ENCODE results near the gene C17orf114.

The C17orf114 gene

GRCh38 chr17:4802228-4802627, at the start of gene C17orf114:
C17orf114 (minus strand) TSS chr17:4802328.
- peaks cover 6% of the 10 kb centered on the region for H3K4me1 Mint-ChIP-seq (ENCODE audit: unreplicated experiment)
- H3K36me3 Mint-ChIP-seq (ENCODE audit: unreplicated experiment) = peaks cover 5% of the 10 kb centered on the region
- no peak for TF ChIP-seq CTCF (IDR thresholded peaks at IDR 0.05)
- no peak for DNase-seq (ENCODE audit: extremely low spot score, unreplicated experiment)
- H3K4me3 Mint-ChIP-seq (ENCODE audit: unreplicated experiment) = no peak within 1 kb of the TSS
- H3K9me3 Mint-ChIP-seq (ENCODE audit: unreplicated experiment) = no peaks in the 10 kb centered on the region
- H3K27me3 Mint-ChIP-seq (ENCODE audit: unreplicated experiment) = no peaks in the 10 kb centered on the region
- no peak within 1 kb of the TSS for H3K27ac Mint-ChIP-seq (ENCODE audit: unreplicated experiment)

- H3K36me3 Mint-ChIP-seq (ENCODE audit: unreplicated experiment) = peaks cover 10% of the 10 kb centered on the region
- H3K9me3 Mint-ChIP-seq (ENCODE audit: unreplicated experiment) = no peaks in the 10 kb centered on the region
- H3K27me3 Mint-ChIP-seq (ENCODE audit: unreplicated experiment) = no peaks in the 10 kb centered on the region
- no peak for TF ChIP-seq CTCF (IDR thresholded peaks at IDR 0.05)
- peak overlapping the region; percentile 74 for H3K27ac Mint-ChIP-seq (ENCODE audit: unreplicated experiment)
- H3K4me3 Mint-ChIP-seq (ENCODE audit: unreplicated experiment) = no peak overlapping the region
- H3K4me1 Mint-ChIP-seq (ENCODE audit: unreplicated experiment) = peaks cover 58% of the 10 kb centered on the region
- no peak for DNase-seq (ENCODE audit: extremely low spot score, unreplicated experiment)
Measured at GRCh38 chr17:4851084-4851483, 49.0 kb upstream of the C17orf114 start.

GRCh38 chr17:4850246-4850645, 48.1 kb upstream of the C17orf114 start:
- H3K27ac Mint-ChIP-seq (ENCODE audit: unreplicated experiment) = peak overlapping the region; percentile 98
- peaks cover 63% of the 10 kb centered on the region for H3K4me1 Mint-ChIP-seq (ENCODE audit: unreplicated experiment)
- H3K9me3 Mint-ChIP-seq (ENCODE audit: unreplicated experiment) = no peaks in the 10 kb centered on the region
- no peak for TF ChIP-seq CTCF (IDR thresholded peaks at IDR 0.05)
- peaks cover 9% of the 10 kb centered on the region for H3K36me3 Mint-ChIP-seq (ENCODE audit: unreplicated experiment)
- no peak overlapping the region for H3K4me3 Mint-ChIP-seq (ENCODE audit: unreplicated experiment)
- H3K27me3 Mint-ChIP-seq (ENCODE audit: unreplicated experiment) = no peaks in the 10 kb centered on the region
- no peak for DNase-seq (ENCODE audit: extremely low spot score, unreplicated experiment)

- no peaks in the 10 kb centered on the region for H3K9me3 Mint-ChIP-seq (ENCODE audit: unreplicated experiment)
- DNase-seq (ENCODE audit: extremely low spot score, unreplicated experiment) = no peak
- H3K27ac Mint-ChIP-seq (ENCODE audit: unreplicated experiment) = peak overlapping the region; percentile 98
- no peaks in the 10 kb centered on the region for H3K27me3 Mint-ChIP-seq (ENCODE audit: unreplicated experiment)
- peak overlapping the region; percentile 51 for H3K4me3 Mint-ChIP-seq (ENCODE audit: unreplicated experiment)
- no peak for TF ChIP-seq CTCF (IDR thresholded peaks at IDR 0.05)
- peaks cover 6% of the 10 kb centered on the region for H3K36me3 Mint-ChIP-seq (ENCODE audit: unreplicated experiment)
- peaks cover 59% of the 10 kb centered on the region for H3K4me1 Mint-ChIP-seq (ENCODE audit: unreplicated experiment)
Measured at GRCh38 chr17:4849011-4849536, 46.9 kb upstream of the C17orf114 start.

GRCh38 chr17:4846635-4847390, 44.7 kb upstream of the C17orf114 start:
- H3K27me3 Mint-ChIP-seq (ENCODE audit: unreplicated experiment) = no peaks in the 10 kb centered on the region
- no peak for DNase-seq (ENCODE audit: extremely low spot score, unreplicated experiment)
- H3K36me3 Mint-ChIP-seq (ENCODE audit: unreplicated experiment) = peaks cover 3% of the 10 kb centered on the region
- H3K27ac Mint-ChIP-seq (ENCODE audit: unreplicated experiment) = peak overlapping the region; percentile 65
- H3K9me3 Mint-ChIP-seq (ENCODE audit: unreplicated experiment) = no peaks in the 10 kb centered on the region
- no peak for TF ChIP-seq CTCF (IDR thresholded peaks at IDR 0.05)
- peaks cover 50% of the 10 kb centered on the region for H3K4me1 Mint-ChIP-seq (ENCODE audit: unreplicated experiment)
- no peak overlapping the region for H3K4me3 Mint-ChIP-seq (ENCODE audit: unreplicated experiment)

Data from osteocyte (in vitro differentiated cells).